GM18499 (cell line): ENCODE measurements around the gene TBC1D17.

Experiments
- ATAC-seq: cut with Tn5 transposase; IDR thresholded peaks from one replicate; pipeline ENCODE4 v1.9.1; 2021; ENCODE audit warnings: moderate number of reproducible peaks; ENCODE audit not compliant: insufficient read depth, unreplicated experiment

Gene TBC1D17

DNA sequence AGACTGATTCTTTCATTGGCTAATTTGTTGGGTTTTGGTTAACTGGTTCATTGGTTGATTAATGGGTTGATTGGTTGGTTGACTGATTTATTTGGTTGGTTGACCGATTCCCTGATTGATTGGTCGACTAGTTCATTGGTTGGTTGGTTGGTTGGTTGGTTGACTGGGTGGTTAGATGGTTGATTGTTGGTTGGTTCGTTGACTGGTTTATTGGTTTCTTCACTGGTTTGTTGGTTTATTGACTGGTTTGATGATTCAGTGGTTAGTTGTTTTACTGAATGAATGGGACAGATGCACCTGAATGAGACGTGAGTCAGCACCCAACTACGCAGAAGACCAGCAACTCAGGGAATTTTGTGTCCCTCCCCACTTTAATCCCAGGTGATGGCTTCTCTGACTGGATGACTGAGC, 54.5 kb downstream of the TBC1D17 start:
- ATAC-seq, result no peak

DNA sequence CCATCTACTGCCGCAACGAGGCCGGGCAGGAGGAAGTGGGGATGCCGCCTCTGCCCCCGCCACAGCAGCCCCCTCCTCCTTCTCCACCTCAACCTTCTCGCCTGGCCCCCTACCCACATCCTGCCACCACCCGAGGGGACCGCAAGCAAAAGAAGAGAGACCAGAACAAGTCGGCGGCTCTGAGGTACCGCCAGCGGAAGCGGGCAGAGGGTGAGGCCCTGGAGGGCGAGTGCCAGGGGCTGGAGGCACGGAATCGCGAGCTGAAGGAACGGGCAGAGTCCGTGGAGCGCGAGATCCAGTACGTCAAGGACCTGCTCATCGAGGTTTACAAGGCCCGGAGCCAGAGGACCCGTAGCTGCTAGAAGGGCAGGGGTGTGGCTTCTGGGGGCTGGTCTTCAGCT, 55.2 kb downstream of the TBC1D17 start:
- ATAC-seq, result no peak

DNA sequence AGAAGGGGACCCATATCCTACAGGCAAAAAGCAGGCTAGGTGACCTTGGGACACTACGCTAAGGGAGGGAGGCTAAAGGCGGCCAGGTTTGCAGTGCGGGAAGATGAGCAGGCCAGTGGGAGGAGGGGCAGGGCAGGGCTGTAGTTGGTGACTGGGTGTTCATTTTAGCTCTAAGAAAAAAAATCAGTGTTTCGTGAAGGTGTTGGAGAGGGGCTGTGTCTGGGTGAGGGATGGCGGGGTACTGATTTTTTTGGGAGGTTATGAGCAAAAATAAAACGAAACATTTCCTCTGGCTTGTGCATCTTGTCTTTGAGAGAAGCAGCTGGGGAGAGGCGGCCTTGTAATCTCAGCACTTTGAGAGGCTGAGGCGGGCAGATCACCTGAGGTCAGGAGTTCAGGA, 56.1 kb downstream of the TBC1D17 start:
- ATAC-seq, result no peak

- no peak for ATAC-seq
Measured at GRCh38 chr19:49936549-49936948, 59.0 kb downstream of the TBC1D17 start.

DNA sequence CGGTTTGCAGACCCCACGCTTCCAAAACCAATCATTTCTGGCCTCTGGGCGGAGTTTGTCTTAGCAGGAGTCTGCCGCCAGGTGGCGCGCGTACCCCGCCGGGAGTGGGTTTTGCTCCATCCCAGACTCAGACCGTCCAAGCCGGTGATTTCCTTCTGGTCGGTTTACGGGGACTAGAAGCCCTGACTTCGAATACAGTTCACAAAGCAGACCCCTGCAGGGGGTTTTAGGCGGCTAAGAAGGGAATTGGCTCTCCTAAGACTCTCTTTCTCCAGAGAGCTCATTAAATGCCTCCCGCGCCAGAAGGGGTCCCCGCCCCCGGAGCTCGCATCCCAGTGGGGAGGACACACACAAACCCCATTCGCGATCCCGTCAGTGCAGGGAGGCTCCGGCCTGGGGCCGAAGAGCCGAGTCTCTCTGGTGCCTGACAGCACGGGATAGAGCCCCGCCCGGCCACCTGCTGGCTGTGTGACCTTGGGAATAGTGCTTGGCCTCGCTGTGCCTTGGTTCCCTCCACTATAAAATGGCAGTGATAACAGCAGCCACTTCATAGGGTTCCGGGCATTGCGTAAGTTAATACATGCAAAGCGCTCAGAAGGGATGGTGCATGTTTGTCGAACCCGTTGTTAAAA, 60.4 kb downstream of the TBC1D17 start:
- ATAC-seq, result no peak
